Heart right ventricle (tissue), 16 donors: ENCODE data around the gene RASGRP2. TPM values are rescaled to one million over a fixed set of nuclear protein-coding genes. Genes with fewer than 3 reads are reported as not detected.
A peak's percentile ranks its signal among the peaks of the same experiment; 100 is the strongest.

ENCODE experiments used
- ATAC-seq, 8 donors: fragments of 200-7000 bp; cut with Tn5 transposase; one replicate each; pipeline ENCODE4 v1.9.1; 2020; ENCODE audit warnings: mild to moderate bottlenecking in 8 of 8, moderate library complexity in 8 of 8, moderate number of reproducible peaks in 1 of 8
- DNase-seq, 2 donors: peaks; one replicate each; pipeline ENCODE4 v3.0.0-alpha.2; 2020
- H3K27ac ChIP-seq, 10 donors: fragments of 200-600 bp; sonication (generic) in 2 of 10; one replicate each; pipeline versions ENCODE4 v1.5.0 to v1.8.0; 2020 to 2022; ENCODE audit warnings: mild to moderate bottlenecking in 3 of 10
- H3K27me3 ChIP-seq, 7 donors: fragments of 200-600 bp; one replicate each; pipeline ENCODE4 v1.8.0; 2021 to 2022; ENCODE audit warnings: mild to moderate bottlenecking in 2 of 7
- H3K36me3 ChIP-seq, 9 donors: fragments of 200-600 bp; sonication (generic) in 1 of 9; one replicate each; pipeline versions ENCODE4 v1.5.0 to v1.8.0; 2020 to 2022; ENCODE audit warnings: mild to moderate bottlenecking in 2 of 9
- H3K4me1 ChIP-seq, 9 donors: fragments of 200-600 bp; sonication (generic) in 1 of 9; one replicate each; pipeline versions ENCODE4 v1.5.0 to v1.8.0; 2020 to 2022; ENCODE audit warnings: mild to moderate bottlenecking in 4 of 9
- H3K4me3 ChIP-seq, 10 donors: fragments of 200-600 bp; sonication (generic) in 2 of 10; one replicate each; pipeline versions ENCODE4 v1.5.0 to v1.8.0; 2020 to 2022; ENCODE audit warnings: mild to moderate bottlenecking in 7 of 10, moderate library complexity in 2 of 10
- H3K9me3 ChIP-seq, 11 donors: fragments of 200-600 bp in 10 of 11; sonication (generic) in 2 of 11; one replicate each; pipeline versions ENCODE4 v1.5.0 to v1.8.0; 2013 to 2022; ENCODE audit warnings: mild to moderate bottlenecking in 2 of 11, control low read depth in 1 of 11, moderate library complexity in 1 of 11
- CTCF ChIP-seq, 9 donors: fragments of 200-600 bp; sonication (generic) in 2 of 9; IDR thresholded peaks; one replicate each; pipeline versions ENCODE4 v1.5.0 to v1.8.0; 2021 to 2022; ENCODE audit warnings: antibody characterized with exemption in 9 of 9, mild to moderate bottlenecking in 5 of 9, moderate library complexity in 1 of 9
- WGBS, 2 donors: extraction: QIAGEN DNeasy Blood & Tissue Kit; methylation state at CpG; one replicate each; pipeline ENCODE4 v1.1.7; 2013; ENCODE audit warnings: inconsistent platforms in 1 of 2; 5-methylcytosine and 5-hydroxymethylcytosine counted together
- intact Hi-C, 10 donors: fragments of 100-400 bp; cut with DNase I; formaldehyde crosslinking; loops; one replicate each; pipeline versions ENCODE4 v1.11.1 to v1.14.2; 2022
- polyA plus RNA-seq, 2 donors: library from polyadenylated mRNA; stranded (reverse); fragments of 200-250 nt; gene quantifications; one replicate each; pipeline ENCODE4 v1.2.3, GENCODE V29; 2013
- total RNA-seq, 10 donors: library from RNA; stranded (reverse); fragmentation: NEBNext Ultra II Directional in 3 of 10; extraction: Animal tissue kit (Norgen Biotek cat#: 25700) in 3 of 10; gene quantifications; one replicate each; pipeline versions ENCODE4 v1.2.1 to v1.2.4, GENCODE V29; 2021 to 2023
- donor health status: Arrhythmogenic right ventricular cardiomyopathy.
- donor health status: ischemic (EF 13 %, LVEDD 7.1; RV severe dilation, severe dysfunction).
- donor health status: healthy with polysubstance abuse.
- donor health status: DM: no; HTN: yes; CAD: no.
- donor health status: DM: no; HTN: no; CAD: no.
- donor health status: ischemic (EF 25% LVEDD 6.9; RV normal size, moderate dysfunction).
- donor health status: ischemic (EF 25% LVEDD 5.7; RV mildly dilated, moderate dysfunction).
- donor health status: healthy.
- donor health status: DM: yes; HTN: yes; CAD: no.
- donor health status: Ischemic cardiomyopathy.
- donor health status: ischemic (EF 35%, LVEDD 5.7; RV mildly dilated, moderate dysfunction).
- donor health status: nonischemic (EF 11% LVEDD 7.7; RV severe dilation, severe dysfunction).
- donor health status: DM: yes; HTN: yes; CAD: no.
- donor health status: PGD.
- donor health status: ischemic (EF 29% LVEDD 5.4; RV normal size, mild dysfunction).
- donor health status: nonischemic (EF 23%, LVEDD 6.1; RV moderate dilation, normal function).

The RASGRP2 gene
- total and polyA plus RNA-seq, 12 donors = 18.9 to 128 (median 27.3) TPM

DNA sequence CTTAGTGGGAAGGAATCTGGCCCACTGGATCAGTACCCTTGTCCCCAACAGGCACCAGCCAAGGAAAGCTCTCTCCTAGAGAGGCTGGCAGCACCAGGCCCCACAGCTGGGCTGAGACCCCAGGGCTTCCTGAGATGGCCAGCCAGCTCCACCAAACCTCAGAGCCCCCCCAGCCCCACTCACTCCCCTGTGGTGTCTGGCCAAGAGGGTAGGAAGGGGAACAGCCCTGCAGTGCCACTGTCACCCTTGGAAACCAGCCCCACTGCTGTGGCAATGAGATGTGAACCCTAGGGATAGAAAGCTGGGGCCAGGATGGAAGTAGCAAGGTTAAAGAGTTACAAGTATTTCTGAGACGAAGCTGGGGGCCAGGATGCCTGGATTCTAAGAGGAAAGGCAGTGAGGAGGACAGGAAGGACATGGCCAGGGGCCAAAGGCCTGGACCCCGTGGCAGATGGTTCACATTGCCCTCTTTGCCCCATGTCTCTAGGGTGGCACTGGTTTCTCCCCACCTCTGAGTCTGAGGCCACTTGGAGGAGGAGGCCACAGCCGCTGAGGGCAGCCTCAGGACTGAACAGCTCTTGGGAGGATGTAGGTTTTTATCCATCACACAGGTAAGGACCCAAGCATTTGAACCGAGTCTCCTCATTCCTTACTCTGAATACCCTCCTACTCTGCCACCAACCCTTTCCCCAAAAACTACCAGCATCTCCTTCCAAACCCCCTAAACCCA lies 49.8 kb downstream of the RASGRP2 start:
- Histone ChIP-seq H3K27me3 (peaks cover 0 to 35% (median 30%) of the 10 kb centered on the region in 7 donors), H3K9me3 (no peaks in the 10 kb centered on the region), H3K4me1 (peaks cover 0 to 6% (median under 1%) of the 10 kb centered on the region in 9 donors), H3K36me3 (no peaks in the 10 kb centered on the region), H3K27ac (no peak overlapping the region), H3K4me3 (no peak overlapping the region)
- WGBS, 2 donors = 67 to 78% methylated on average over 4 of the region's 4 CpGs
- ATAC-seq (no peak), DNase-seq (no peak)
- intact Hi-C loops = no loop called here
- TF ChIP-seq CTCF (IDR thresholded peaks at IDR 0.05) = no peak

DNA sequence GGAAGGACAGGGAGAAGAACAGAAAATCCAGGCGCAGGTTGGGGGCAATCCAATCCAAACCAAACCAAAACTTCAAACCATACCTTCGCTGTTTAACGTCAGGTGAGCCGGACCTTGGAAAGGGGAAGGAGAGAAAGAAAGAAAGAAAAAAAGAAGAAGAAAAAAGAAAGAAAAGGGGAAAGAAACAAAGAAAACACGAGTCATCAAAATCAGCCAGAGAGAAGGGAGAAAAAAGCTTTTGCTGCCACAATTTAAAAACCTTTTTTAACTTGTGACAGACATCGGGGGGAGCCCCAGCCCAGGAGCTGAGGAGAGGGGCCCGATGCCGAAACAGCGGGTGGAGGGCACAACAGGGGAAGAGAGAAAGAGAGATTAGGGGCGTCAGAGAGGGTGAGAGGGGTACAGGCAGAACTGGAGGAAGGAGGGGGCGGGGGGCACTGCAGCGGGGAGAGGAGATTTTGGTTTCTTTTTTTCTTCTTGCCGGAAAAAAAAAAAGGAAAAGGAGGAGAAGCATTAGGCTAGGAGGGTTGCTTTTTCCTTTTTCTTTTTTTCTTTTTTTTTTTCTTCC lies 51.1 kb downstream of the RASGRP2 start:
- H3K4me3 ChIP-seq = no peak overlapping the region
- no peak for TF ChIP-seq CTCF (IDR thresholded peaks at IDR 0.05)
- peaks cover 0 to 35% (median 30%) of the 10 kb centered on the region in 7 donors for H3K27me3 ChIP-seq
- H3K9me3 ChIP-seq = no peaks in the 10 kb centered on the region
- peaks cover 5 to 19% (median 14%) of the 10 kb centered on the region in 9 donors for H3K4me1 ChIP-seq
- intact Hi-C loops = no loop called here
- no peaks in the 10 kb centered on the region for H3K36me3 ChIP-seq
- 30 to 34% methylated on average over 13 of the region's 13 CpGs for WGBS, 2 donors
- DNase-seq = no peak
- ATAC-seq = no peak
- H3K27ac ChIP-seq = no peak overlapping the region

DNA sequence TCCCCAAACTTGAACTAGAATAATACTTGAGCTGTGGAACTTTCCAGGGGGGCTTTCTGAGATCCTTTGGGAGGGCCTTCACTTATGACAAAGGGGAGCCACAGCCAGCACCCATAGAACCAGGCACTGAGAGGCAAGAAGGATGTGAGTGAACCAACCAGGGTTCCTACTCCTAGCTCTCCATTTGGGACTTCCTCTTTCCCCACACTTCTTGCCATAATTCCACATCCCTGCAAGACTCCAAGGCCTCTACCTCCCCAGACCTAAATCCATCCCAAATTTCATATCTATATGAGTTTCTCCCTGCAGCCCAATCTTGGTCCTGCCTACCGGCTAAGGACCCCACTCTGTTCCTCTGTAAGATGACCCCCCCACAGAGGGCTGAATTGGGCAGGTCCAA lies 52.4 kb downstream of the RASGRP2 start:
- TF ChIP-seq CTCF (IDR thresholded peaks at IDR 0.05) = no peak

GRCh38 chr11:64690235-64690634 lies 53.7 kb downstream of the RASGRP2 start:
- intact Hi-C loops = no loop called here
- Histone ChIP-seq H3K4me1 (peaks cover 5 to 28% (median 18%) of the 10 kb centered on the region in 9 donors), H3K27me3 (peaks cover 0 to 30% (median 26%) of the 10 kb centered on the region in 7 donors), H3K4me3 (no peak overlapping the region), H3K9me3 (no peaks in the 10 kb centered on the region), H3K27ac (no peak overlapping the region), H3K36me3 (no peaks in the 10 kb centered on the region)
- WGBS, 2 donors = 50 to 57% methylated on average over 8 of the region's 8 CpGs
- ATAC-seq (no peak), DNase-seq (peak in 1 of 2 donors; percentile 29)
- TF ChIP-seq CTCF (IDR thresholded peaks at IDR 0.05) = no peak

More for the DNA sequence above, 52.4 kb downstream of the RASGRP2 start:
- Histone ChIP-seq H3K4me3 (no peak overlapping the region), H3K27me3 (peaks cover 0 to 33% (median 30%) of the 10 kb centered on the region in 7 donors), H3K36me3 (no peaks in the 10 kb centered on the region), H3K27ac (no peak overlapping the region), H3K9me3 (no peaks in the 10 kb centered on the region), H3K4me1 (peaks cover 5 to 28% (median 18%) of the 10 kb centered on the region in 9 donors)
- intact Hi-C loops = loop anchor here in 1 of 10 donors (1.0 kb wide), 1 partner anchor 30 kb away; no protein-coding TSS in a partner anchor
- ATAC-seq = no peak
- WGBS, 2 donors = 96 to 97% methylated on average over 1 of the region's 1 CpG
- DNase-seq = no peak
